Activated gamma-delta T cell treated with anti-CD3 and anti-CD28 coated beads, Interleukin-2, amount 50 U/mL, for 16 hours (primary cell): ENCODE data around the gene ENTR1.

Experiments used
- DNase-seq: peaks from one replicate; pipeline ENCODE4 v3.0.0-alpha.2; 2020; ENCODE audit warnings: low read depth

The ENTR1 gene

DNA sequence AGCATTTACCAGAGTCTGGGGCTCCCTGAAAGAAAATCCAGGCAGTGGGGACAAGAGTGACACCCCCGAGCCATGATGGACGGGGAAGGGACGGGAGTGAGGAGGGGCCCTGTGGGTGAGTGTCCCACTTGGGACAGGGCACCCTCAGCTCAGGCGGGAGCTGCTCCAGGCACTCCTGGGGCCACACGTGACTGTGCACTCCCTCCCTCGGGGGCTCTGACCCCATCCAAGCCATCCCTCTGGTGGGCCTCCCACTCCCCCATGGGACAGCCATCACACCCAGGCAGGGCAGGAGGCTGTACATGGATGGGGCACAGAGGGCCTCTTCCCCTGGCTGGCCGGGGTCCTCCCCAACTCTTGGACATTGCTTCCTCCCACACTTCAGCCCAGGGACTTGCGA, 34.0 kb downstream of the ENTR1 start:
- no peak for DNase-seq

DNA sequence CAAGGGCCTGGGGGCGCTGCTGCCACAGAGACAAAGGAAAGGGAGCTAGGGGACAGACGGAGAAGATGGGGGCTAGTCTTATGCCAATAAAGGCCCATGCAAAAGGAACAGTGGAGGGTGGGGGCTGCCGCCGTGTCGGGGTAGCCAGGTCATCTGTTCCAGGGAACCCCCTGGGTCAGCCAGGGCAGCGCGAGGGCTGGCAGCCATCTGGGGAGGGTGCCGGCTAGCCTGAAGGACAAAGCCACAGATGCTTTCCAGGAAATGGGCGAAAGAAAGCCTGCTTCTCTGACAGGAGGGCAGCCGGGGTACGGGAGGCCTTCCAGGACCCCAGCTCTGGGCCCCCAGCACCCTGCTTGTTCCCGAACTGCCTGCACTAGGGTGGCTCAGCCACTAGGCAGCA, 35.3 kb downstream of the ENTR1 start:
- no peak for DNase-seq

DNA sequence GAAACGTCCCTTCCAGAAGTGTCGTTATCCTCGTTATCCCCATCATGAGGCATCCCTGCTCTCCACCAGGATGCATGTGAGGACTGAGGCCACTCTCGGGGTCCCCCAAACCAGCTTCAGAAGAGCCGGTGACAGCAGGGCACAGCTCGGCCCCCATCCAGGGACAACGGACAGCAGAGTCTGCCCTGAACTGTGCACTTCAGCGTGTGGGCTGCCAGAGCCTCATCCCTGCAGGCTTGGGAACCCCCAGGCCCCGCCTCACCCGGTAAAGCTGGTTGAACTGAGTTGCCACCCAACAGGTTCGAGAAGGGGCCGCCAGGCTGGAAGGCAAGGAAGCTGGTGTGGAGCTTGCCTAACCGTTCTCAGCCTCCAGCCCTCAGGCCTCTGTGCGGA, 36.2 kb downstream of the ENTR1 start:
- DNase-seq, result no peak

DNA sequence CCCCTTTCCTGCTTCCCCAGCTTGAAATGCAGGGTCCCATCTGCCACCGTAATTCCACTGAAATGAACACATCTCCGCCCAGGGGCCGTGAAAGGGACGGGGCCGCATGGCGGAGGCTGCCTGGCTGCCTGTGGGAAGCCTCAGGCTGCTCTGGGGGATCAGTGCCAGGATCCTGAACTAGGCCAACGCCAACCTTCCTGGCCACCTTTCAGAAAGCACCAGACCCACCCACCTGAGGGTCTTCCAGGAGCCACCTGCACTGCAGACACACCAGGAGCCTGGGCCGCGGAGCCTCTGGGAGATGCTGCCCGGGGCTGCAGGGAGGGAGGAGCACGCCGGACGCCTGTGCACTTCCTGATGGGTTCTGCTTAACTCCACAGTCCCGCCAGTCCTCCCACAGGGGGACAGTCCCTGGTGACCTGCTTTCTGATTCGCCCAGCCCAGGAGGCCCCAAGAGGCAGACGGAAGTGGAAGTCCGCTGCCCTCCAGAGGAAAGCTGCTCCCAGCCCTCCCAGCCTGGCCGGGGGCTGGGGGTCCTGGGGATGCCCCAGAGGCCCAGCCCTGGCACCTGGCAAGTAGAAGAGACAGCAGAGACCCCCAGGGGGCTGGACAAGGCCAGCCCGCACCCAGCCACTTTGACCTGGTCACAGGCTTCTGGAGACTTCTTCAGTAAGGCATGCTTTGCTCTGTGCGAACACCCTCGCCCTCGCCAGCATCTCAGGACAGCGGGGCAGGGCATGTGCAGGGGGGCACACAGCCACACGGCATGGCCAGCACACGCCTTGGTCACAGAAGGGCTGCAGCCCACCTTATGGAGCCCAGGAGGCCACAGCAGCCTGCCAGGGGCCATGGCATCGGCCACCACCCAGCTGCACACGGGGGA, 36.9 kb downstream of the ENTR1 start, which contains the start of gene CARD9:
Gene CARD9 (minus strand): TSS at position 370 of the 883 bp plus-strand sequence. CDS start 1,591 bp downstream, outside the sequence.
- no peak for DNase-seq

- DNase-seq, result no peak
Observed at GRCh38 chr9:136372561-136373299, 37.7 kb downstream of the ENTR1 start.

GRCh38 chr9:136372006-136372405, 38.4 kb downstream of the ENTR1 start:
- DNase-seq, result no peak

DNA sequence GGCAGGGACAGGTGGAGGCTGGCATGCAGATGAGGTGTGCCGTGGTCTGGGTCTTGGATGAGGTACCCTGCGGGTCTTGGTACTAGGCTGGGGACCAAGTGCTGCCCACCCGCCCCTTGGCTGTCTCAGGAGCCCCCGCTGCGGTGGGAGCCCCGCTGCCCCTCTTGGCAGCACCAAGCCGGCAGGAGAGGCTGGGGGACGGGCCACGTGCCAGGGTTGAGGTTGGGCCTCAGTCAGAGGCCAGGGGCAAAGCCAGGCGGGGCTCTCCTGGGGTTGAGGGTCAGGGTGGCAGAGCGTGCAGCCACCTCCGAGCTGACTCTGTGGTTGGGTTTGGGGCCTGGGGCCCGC, 38.9 kb downstream of the ENTR1 start:
- DNase-seq, result no peak

DNA sequence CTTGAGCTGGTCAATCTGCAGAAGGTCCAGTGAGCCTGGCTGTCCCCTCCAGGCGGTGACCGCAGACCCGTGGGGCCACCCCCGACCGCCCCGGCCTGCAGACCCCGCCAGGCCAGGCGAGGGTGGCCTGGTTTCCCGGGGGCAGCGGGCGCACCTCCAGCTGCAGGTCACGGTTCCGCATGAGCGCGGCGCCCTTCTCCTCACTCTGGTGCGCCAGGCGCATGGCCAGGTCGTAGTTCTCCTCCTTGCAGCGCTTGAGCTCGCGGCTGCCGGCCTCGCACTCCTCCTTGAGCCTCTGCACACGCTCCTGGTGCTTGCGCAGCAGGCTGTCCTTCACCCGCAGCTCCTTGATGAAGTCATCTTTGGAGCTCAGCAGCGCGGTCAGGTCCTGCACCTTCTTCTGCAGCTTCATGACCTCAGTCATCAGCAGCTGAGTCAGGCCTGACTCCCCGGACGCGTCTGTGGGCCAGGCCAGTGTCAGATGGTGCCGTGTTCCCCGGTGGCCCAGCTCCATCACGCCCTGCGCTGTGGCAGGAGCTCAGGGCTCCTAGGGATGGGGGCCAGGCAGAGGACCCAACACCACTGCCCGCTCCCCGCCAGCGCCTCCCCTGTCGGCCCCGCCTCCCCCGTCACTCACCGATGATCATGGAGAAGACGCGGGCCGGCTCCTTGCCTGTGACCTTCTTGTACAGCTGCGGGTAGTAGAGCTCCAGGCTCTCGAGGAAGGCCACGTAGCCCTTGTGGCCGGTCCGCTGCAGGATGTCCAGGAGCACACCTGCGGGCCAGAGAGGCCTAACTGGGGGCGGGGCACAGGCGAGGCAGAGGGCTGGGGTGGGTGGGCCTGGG, 39.5 kb downstream of the ENTR1 start:
- DNase-seq, result no peak

DNA sequence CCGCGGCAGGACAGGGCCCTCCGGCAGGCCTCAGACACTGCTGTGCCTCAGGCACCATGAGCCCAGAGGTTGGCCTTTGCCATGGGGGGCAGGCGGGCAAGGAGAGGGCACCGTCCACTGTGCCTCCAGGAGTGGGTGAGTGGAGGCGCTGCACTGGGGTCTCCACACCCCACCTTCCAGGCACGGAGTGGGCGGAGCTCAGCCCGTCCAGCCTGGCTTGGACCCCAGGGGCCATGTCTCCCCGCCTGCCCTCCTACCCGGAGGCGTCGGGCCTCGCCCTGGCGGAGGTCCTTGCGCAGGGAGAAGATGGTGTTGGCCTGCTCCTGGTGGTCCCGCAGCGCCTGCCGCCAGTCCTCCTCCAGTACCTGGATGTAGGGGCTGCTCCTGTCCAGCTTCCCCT, 40.4 kb downstream of the ENTR1 start:
- no peak for DNase-seq

DNA sequence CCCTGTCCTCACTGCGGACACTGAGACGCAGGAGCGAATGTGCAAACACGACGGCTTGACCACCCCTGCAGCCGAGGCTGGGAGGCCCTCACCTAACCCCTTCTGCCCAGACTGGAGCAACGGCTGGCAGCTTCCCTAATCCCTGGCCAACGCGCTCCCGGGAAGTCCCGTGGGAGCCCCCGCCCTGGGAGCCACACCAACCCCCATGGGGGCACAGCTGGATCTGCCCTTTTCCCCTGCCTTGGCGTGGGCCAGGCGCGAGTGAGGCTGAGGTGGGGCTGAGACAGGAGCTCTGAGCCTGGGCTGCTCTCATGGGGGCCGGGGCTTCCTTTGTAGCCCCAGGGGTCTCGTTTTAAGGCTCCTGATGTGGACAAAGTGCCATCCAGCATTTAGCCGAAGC, 42.2 kb downstream of the ENTR1 start:
- no peak for DNase-seq

DNA sequence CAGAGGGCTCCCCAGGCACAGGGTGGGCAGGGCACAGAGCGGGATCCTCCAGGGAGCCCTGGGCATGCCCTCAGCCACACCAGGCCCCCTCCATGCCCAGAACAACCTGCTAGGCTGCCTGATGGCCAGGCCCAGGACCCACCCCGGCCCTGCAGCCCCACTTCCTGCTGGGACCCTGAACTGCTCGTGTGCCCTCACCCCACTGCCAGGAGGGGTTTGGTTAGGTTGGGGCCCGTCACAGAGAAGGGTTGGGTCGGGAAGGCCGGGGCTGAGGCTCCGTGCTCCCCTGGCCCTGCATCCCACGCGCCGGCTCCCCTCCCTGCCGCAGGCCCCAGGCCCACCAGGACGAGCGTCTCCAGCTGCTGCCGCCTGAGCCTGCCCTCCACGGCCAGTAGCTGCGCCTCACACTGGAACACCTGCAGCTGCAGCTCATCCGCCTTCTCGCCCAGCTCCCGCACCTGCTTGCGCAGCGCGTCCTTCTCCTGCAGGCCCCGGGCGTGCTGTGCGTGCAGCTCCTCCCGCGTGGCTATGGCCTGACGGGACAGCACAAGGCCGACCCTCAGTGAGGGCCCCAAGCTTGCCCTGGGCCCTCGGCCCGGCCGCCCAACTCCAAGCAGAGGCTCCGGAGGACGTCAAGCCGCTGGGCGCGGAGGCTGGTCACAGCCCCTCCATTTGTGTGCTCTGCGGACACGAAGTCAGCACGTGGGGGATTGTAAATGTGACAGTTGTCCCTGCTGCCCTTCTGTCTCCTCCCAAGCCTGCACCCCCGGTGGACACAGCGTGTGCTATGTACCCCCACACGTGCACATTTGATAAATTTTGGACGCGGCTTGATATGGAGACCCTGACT, 42.9 kb downstream of the ENTR1 start:
- DNase-seq, result no peak

DNA sequence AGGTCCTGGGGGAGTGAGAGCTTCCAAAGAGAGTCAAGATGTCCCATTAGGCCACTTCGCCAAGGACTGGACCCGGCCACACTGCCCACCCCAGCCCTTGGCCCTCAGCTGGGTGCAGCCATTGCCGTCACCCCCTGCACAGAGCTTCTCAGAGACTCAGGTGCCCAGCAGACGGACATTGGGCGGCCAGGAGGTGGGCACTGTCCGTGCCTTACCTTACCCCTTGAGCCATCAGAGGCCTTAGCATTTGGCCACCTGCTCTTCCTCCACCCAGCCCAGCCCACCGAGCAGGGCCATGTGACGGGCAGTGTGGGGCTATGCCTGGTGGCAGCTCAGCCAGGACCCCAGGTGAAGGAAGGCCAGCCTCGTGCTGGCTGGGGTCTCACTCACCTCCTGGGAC, 43.6 kb downstream of the ENTR1 start:
- no peak for DNase-seq

DNA sequence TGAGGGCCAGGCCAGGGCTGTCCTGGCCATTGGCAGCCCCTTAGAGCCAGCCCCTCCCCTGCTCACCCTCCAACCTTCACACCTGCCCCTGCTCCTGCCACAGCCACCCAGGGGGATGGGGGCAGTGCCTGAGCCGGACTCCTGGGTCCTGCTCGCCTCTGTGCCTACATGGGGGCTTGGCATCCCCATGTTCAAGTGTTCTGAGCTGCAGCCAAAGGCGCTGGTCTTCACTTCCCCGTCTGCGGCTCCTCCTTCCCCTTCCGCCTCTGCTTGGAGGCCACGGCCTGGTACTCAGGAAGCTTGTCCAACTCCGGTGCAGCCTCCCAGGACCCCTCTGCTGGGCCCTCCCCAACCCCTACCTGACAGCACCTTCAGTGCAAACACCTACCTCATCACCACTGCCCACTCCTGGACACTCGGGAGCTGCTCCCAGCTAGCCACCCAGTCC, 44.6 kb downstream of the ENTR1 start:
- no peak for DNase-seq

DNA sequence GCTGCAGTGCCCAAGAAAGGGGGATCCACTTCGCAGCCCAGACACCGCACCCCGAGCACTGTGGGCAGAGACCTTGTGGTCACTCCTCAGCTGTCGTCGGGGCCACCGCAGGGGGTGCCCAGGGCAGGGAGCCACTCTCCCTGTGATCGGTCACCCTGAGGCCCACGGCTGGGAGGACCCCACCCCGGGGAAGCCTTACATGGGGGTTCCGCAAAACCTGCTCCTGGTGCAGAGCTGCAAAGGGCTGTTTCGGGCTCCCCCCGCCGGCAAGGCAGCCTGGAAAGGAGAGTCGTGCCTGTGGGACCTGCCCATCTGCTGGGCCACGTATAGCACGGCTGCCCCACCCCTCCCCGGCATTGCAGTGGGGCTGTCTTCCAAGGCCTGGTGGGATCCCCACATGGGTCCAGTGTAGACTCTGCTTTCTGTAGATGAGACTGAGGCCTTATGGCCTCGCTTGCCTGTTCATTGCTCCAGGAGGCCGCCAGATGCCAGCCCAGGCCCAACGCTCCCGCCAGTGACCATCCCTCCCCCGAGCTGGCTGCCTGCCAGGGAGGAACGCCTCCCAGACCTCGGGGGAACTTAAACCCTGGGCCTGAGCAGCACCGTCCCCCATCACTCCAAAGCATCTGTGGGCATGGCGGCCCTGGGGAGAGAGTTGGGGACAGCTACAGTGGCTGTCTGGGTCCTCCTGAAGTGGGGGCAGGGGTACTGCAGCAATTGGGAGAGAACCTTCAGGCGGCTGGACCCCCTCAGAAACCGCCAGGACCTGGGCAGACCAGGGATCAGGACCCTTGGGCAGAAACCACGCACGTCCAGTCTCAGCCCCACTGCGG, 45.3 kb downstream of the ENTR1 start:
- no peak for DNase-seq

- DNase-seq, result no peak
Observed at GRCh38 chr9:136363949-136364748, 46.3 kb downstream of the ENTR1 start.

- peak; percentile 84 for DNase-seq
Observed at GRCh38 chr9:136363106-136363948, 47.1 kb downstream of the ENTR1 start, which contains the start of gene DNLZ. Gene DNLZ, minus strand, starts transcription at chr9:136363744. Its CDS starts 30 bp downstream, at chr9:136363714.

GRCh38 chr9:136362450-136362784, 48.0 kb downstream of the ENTR1 start:
- DNase-seq, result no peak

- no peak for DNase-seq
Observed at GRCh38 chr9:136361754-136362449, 48.5 kb downstream of the ENTR1 start.
